Stimulated activated CD4-positive, alpha-beta T cell treated with anti-CD3 and anti-CD28 coated beads, Interleukin-1b, Interleukin-23, amount 100 ng/mL, for 4 hours (primary cell): ENCODE measurements around the gene RBM43.

Experiments
- DNase-seq, 2 donors: peaks; one replicate each; pipeline ENCODE4 v3.0.0-alpha.2; 2020; ENCODE audit warnings: low read depth in 2 of 2

Gene RBM43

DNA sequence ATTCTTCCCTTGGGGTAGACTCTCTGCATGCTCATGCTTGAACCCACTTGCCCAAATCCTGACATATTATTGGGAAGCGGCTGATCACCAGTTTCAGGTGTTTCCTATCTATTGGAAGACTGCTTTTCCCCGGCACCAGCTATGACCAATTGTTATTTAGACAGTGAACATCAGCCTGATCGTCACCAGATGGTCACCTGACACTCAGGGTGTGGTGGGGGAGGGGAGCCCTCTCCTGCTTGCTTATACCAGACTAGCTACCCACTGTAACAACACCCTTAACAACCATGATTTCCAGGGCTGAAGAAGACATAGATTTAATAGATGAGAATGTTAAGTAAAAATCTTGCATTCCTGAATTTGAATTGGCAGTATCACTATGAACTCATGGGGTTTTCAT lies 44.3 kb downstream of the RBM43 start:
- DNase-seq, result no peak

DNA sequence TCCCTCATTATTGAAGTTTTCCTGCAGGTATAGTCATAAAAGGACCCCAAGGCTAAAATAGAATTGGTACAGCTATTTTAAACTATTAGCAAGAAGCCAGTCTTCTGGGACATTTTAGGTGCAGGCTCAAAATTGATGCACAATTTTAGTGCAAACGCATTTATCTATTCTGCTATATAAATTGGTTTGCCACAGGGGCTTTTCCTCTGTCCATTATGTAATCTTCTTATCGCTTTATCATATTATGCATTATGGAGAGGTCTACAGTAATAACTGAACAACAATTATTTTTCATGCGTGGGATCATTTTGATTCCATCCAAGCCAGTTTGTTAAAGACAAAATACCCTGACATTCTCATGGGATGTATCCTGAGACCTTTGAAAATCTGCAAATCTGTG lies 54.6 kb downstream of the RBM43 start:
- no peak for DNase-seq

DNA sequence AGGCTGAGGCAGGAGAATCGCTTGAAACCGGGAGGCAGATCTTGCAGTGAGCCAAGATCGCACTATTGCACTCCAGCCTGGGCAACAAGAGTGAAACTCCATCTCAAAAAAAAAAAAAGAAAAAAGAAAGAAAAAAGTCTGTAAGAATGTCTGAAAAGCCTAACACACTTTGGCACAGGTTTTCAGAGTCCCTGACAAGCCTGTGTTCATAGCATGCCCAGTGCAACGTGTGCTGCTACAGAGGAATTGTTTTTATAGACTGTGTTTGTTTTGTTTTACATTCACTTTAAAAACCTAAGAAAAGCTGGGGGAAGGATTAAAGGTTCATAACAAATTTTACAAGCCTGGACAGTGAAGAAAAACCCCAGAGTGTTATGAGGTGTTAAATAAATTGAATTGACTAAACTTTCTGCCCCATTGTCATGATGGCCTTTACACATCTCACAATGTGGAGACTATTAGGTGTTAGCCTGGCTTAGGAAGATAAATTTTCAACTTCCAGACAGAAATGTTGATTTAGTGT lies 55.2 kb downstream of the RBM43 start:
- DNase-seq, result no peak

DNA sequence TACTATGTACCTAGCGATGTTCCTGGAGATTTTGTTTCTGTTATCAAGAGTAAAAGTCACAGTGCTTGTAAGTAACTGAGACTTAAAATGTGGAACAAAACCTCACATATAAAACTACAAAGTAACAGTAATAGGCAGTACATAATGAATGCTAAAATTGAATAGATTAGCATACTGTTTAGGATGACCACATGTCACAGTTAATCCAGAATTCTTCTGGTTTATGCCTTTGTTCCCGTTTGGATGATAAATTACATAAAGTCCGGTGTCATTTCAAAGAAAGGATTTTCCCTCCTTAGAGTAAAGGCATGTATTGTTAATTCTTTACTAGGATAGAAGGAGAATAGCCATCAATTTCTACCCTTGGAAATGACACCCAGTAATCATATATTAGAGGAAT lies 56.1 kb downstream of the RBM43 start:
- no peak for DNase-seq

DNA sequence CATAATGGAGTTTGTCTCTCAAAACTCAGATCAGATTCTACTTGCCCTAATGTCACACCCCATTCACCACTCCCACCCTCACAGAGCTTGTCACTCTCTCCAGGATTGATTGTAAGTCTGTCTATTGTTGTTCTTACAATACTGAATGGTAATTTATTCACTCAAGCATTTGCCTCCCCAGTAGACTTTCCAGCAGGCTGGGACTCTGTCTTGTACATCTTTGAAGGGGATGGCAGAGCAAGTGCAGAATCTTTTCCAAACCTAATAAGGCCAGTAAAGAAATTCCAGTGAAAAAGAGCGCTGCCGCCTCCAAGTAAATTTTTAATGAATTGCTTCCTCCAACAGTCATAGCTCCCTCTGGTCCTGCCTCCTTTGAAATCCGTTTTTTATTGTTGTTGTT lies 56.9 kb downstream of the RBM43 start:
- DNase-seq, result no peak

DNA sequence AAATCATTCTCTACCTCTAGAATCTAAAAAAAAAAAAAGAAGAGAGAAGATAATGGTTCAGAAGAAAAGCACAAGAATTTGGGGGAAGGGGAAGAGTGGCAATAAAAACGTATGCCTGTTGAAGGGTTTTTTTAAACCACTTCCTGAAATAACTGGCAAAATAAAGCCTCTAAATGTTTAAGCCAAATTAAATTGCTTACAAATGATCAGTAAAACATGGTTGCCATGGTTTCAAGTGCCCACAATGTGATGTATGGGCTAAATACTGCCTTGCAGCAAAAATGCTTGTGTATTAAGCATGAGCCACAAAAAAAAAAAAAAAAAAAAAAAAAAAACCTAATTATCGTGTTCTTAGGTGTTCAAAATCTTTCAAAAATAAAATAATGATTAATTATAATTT lies 60.8 kb downstream of the RBM43 start:
- DNase-seq, result no peak

DNA sequence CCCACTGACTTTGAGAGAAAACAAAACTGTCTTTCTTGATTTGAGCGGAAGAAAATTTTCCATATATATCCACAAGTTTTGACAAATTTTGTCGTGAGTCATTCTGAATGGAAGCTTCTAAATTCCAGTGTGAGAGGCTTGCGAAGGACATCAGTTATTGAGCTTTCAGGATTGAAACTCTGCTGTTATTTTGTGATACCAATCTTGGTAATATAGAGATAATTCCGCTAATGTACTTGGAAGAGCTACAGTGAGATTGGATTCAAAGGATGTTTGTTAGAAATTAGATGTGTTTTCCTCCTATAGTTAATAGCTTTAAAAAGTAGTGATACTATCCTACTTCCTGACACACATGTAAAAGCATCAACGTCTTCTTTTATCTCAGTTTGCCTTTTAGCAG lies 61.4 kb downstream of the RBM43 start:
- no peak for DNase-seq

DNA sequence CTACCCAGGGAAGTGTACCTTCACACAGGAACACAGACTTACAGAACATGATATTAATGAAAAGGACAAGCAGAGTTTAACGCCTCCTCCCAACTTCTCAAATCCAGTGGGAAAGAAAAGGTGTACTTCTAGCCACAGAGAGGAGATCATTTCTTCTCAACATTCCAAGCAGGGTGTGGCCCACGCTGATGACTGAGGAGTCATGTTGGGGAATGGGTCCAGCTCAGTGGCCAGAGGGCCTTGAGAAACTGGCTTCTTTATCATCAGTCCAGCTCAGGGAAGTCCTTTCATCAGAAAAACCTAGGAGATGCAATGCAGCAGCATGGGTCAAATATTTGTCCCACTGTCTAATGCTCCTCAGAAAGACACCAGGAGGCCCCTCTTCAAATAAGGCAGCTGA lies 63.0 kb downstream of the RBM43 start:
- DNase-seq, result no peak
